ENCODE measurements around the gene KCNJ6. TPM values are rescaled to one million over a fixed set of nuclear protein-coding genes. Genes with fewer than 3 reads are reported as not detected.

Gene KCNJ6
- polyA plus RNA-seq, 1 of the 3 experiments (the other 2 are of a cell fraction) = not detected

DNA sequence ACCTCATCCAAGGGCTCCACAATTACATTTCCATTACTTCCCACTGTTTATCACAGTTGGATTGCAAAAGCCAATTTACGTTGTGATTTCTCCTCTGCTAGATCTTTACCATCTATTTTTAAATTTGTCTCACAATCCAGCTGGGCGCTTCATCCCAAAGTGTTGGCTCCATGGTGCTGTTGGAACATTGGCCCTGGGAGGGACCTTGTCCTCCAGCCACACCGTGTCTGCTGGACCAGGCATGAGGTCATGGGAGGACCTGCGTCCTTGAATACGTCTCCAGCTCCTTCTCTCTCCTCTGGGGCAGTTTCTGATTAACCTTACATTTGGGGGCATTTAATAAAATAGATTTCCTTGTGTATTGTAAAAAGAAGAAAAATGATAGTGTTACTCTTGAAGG, 125.4 kb downstream of the KCNJ6 start:
- Histone ChIP-seq H3K4me3 (ENCODE audit: low read depth in 2 of 2, low read length in 1 of 2) (no peak overlapping the region), H3K79me2 (ENCODE audit: insufficient read depth) (no peaks in the 10 kb centered on the region)

DNA sequence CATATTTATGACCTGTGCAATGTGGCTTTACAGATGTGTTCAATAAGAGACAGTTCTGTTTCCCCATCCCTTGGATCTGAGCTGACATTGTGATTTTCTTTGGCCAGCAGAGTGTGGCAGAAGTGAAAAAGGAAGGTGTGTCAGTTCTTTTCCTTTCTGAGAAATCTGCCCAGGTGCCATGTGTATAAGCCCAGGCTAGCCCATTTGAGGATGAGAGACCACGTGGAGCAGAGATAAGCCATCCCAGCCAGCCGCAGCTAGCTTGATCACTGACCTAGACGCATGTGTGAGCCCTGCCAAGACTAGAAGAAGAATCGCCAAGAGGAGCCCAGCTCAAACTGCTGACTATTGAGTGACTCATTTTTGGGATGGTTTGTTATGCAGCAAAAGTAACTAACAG, 127.8 kb downstream of the KCNJ6 start:
- Histone ChIP-seq H3K9me3 (no peaks in the 10 kb centered on the region), H3K4me2 (no peak overlapping the region), H2AFZ (ENCODE audit: low read depth) (no peak overlapping the region), H3K27ac (ENCODE audit: low read depth in 2 of 2, low read length in 1 of 2) (no peak overlapping the region), H3K27me3 (ENCODE audit: insufficient read depth) (no peaks in the 10 kb centered on the region), H3K9ac (no peak overlapping the region), H3K9me2 (no peaks in the 10 kb centered on the region), H3K4me1 (ENCODE audit: control insufficient read depth in 1 of 2, insufficient read depth in 2 of 2, low read depth in 1 of 2, low read length in 1 of 2) (no peaks in the 10 kb centered on the region), H3F3A (replicated peaks; ENCODE audit: insufficient read depth) (no peaks in the 10 kb centered on the region), H4K20me1 (ENCODE audit: insufficient read depth) (no peaks in the 10 kb centered on the region), H3K36me3 (replicated peaks in 1 of 2; ENCODE audit: control insufficient read depth in 1 of 2, insufficient read depth in 2 of 2, low read length in 1 of 2) (no peaks in the 10 kb centered on the region), H3K79me2 (ENCODE audit: insufficient read depth) (no peaks in the 10 kb centered on the region), H3K4me3 (ENCODE audit: low read depth in 2 of 2, low read length in 1 of 2) (no peak overlapping the region)
- no peak for TF ChIP-seq ELF1 (IDR thresholded peaks at IDR 0.05)
- TF ChIP-seq CHD2 (IDR thresholded peaks at IDR 0.05; ENCODE audit: low read length, partially characterized antibody) = no peak
- no peak for TF ChIP-seq RAD21 (IDR thresholded peaks at IDR 0.05; ENCODE audit: low read length)
- TF ChIP-seq YY1 (IDR thresholded peaks at IDR 0.05; ENCODE audit: low read depth) = no peak
- TF ChIP-seq, protein P1, sequence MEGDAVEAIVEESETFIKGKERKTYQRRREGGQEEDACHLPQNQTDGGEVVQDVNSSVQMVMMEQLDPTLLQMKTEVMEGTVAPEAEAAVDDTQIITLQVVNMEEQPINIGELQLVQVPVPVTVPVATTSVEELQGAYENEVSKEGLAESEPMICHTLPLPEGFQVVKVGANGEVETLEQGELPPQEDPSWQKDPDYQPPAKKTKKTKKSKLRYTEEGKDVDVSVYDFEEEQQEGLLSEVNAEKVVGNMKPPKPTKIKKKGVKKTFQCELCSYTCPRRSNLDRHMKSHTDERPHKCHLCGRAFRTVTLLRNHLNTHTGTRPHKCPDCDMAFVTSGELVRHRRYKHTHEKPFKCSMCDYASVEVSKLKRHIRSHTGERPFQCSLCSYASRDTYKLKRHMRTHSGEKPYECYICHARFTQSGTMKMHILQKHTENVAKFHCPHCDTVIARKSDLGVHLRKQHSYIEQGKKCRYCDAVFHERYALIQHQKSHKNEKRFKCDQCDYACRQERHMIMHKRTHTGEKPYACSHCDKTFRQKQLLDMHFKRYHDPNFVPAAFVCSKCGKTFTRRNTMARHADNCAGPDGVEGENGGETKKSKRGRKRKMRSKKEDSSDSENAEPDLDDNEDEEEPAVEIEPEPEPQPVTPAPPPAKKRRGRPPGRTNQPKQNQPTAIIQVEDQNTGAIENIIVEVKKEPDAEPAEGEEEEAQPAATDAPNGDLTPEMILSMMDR (IDR thresholded peaks at IDR 0.05) = no peak
- no peak for TF ChIP-seq FOSL2 (IDR thresholded peaks at IDR 0.05; ENCODE audit: borderline replicate concordance, low read depth)
- TF ChIP-seq GATA2 (CRISPR knock-in tag; IDR thresholded peaks at IDR 0.05) = no peak
- no peak for DNase-seq
- POLR2A ChIA-PET = no interaction called here
- WGBS (ENCODE audit: low lambda C conversion rate) = 21% methylated on average over 4 of the region's 4 CpGs
- CTCF ChIA-PET = interaction anchor here (0.7 kb wide), 1 partner anchor 15 kb away, joined by 3 read pairs; no protein-coding TSS in a partner anchor

More for the DNA sequence above, 125.4 kb downstream of the KCNJ6 start:
- no peaks in the 10 kb centered on the region for H3K4me1 ChIP-seq (ENCODE audit: control insufficient read depth in 1 of 2, insufficient read depth in 2 of 2, low read depth in 1 of 2, low read length in 1 of 2)
- POLR2A ChIA-PET = no interaction called here
- no peaks in the 10 kb centered on the region for H3K27me3 ChIP-seq (ENCODE audit: insufficient read depth)
- H3K36me3 ChIP-seq (replicated peaks in 1 of 2; ENCODE audit: control insufficient read depth in 1 of 2, insufficient read depth in 2 of 2, low read length in 1 of 2) = no peaks in the 10 kb centered on the region
- no peak overlapping the region for H3K27ac ChIP-seq (ENCODE audit: low read depth in 2 of 2, low read length in 1 of 2)
- no peak overlapping the region for H3K9ac ChIP-seq
- TF ChIP-seq, protein P2, sequence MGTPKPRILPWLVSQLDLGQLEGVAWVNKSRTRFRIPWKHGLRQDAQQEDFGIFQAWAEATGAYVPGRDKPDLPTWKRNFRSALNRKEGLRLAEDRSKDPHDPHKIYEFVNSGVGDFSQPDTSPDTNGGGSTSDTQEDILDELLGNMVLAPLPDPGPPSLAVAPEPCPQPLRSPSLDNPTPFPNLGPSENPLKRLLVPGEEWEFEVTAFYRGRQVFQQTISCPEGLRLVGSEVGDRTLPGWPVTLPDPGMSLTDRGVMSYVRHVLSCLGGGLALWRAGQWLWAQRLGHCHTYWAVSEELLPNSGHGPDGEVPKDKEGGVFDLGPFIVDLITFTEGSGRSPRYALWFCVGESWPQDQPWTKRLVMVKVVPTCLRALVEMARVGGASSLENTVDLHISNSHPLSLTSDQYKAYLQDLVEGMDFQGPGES (IDR thresholded peaks at IDR 0.05; ENCODE audit: low read depth, low read length) = no peak
- no peak for TF ChIP-seq SIN3A (IDR thresholded peaks at IDR 0.05; ENCODE audit: borderline replicate concordance, low read depth, low read length)
- TF ChIP-seq FOSL2 (IDR thresholded peaks at IDR 0.05; ENCODE audit: borderline replicate concordance, low read depth) = no peak
- no peaks in the 10 kb centered on the region for H4K20me1 ChIP-seq (ENCODE audit: insufficient read depth)
- no peaks in the 10 kb centered on the region for H3K9me3 ChIP-seq
- H3K9me2 ChIP-seq = no peaks in the 10 kb centered on the region
- CTCF ChIA-PET = no interaction called here
- H3K4me2 ChIP-seq = no peak overlapping the region
- WGBS (ENCODE audit: low lambda C conversion rate) = 9% methylated on average over 5 of the region's 5 CpGs
- H3F3A ChIP-seq (replicated peaks; ENCODE audit: insufficient read depth) = no peaks in the 10 kb centered on the region
- DNase-seq = no peak
- H2AFZ ChIP-seq (ENCODE audit: low read depth) = no peak overlapping the region

DNA sequence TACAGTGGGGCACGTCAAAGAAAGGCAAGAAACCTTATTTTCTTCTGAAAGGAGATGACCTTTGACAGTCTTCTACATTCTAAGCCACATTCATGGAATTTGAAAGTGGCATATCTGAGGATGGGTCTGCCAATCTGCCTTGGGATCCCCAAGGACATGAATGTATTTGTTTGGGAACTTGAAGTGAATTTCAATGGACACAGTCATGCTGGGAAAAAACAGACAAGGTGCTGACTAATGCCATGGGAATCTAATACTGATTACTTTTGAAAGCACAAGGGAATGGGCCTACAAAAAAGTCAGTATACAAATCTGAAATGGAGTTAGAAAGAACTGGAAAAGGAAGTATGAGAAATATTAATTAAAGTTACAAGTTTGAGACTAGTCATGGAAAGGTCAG, 128.8 kb downstream of the KCNJ6 start:
- CTCF ChIA-PET = no interaction called here
- no peaks in the 10 kb centered on the region for H3K27me3 ChIP-seq (ENCODE audit: insufficient read depth)
- no peak overlapping the region for H3K4me2 ChIP-seq
- no peaks in the 10 kb centered on the region for H3F3A ChIP-seq (replicated peaks; ENCODE audit: insufficient read depth)
- no peaks in the 10 kb centered on the region for H3K4me1 ChIP-seq (ENCODE audit: control insufficient read depth in 1 of 2, insufficient read depth in 2 of 2, low read depth in 1 of 2, low read length in 1 of 2)
- H3K9ac ChIP-seq = no peak overlapping the region
- TF ChIP-seq RCOR1 (IDR thresholded peaks at IDR 0.05; ENCODE audit: low read length) = no peak
- TF ChIP-seq, protein P2 (IDR thresholded peaks at IDR 0.05; ENCODE audit: low read depth, low read length) = no peak
- no peak for TF ChIP-seq FOSL2 (IDR thresholded peaks at IDR 0.05; ENCODE audit: borderline replicate concordance, low read depth)
- TF ChIP-seq YY1 (IDR thresholded peaks at IDR 0.05; ENCODE audit: low read depth) = no peak
- no peak for TF ChIP-seq CHD2 (IDR thresholded peaks at IDR 0.05; ENCODE audit: low read length, partially characterized antibody)
- no peaks in the 10 kb centered on the region for H4K20me1 ChIP-seq (ENCODE audit: insufficient read depth)
- no peak for DNase-seq
- no peaks in the 10 kb centered on the region for H3K79me2 ChIP-seq (ENCODE audit: insufficient read depth)
- POLR2A ChIA-PET = no interaction called here
- no peak overlapping the region for H3K4me3 ChIP-seq (ENCODE audit: low read depth in 2 of 2, low read length in 1 of 2)
- H3K27ac ChIP-seq (ENCODE audit: low read depth in 2 of 2, low read length in 1 of 2) = peak overlapping the region in 1 of 2 experiments; percentile 41; a peak in 2 of 4 replicates
- H3K36me3 ChIP-seq (replicated peaks in 1 of 2; ENCODE audit: control insufficient read depth in 1 of 2, insufficient read depth in 2 of 2, low read length in 1 of 2) = no peaks in the 10 kb centered on the region
- H3K9me2 ChIP-seq = no peaks in the 10 kb centered on the region
- 0% methylated on average over 1 of the region's 1 CpG for WGBS (ENCODE audit: low lambda C conversion rate)
- H2AFZ ChIP-seq (ENCODE audit: low read depth) = no peak overlapping the region
- H3K9me3 ChIP-seq = no peaks in the 10 kb centered on the region
